Measurements from ENCODE around the gene WNT10A. TPM values are rescaled to one million over a fixed set of nuclear protein-coding genes. Genes with fewer than 3 reads are reported as not detected.

WNT10A gene
- total RNA-seq, 6 experiments from 2014 or later: not detected

- Mint-ChIP-seq H3K9me3 (no peaks in the 10 kb centered on the region), H3K27me3 (ENCODE audit: insufficient read depth) (peaks cover 62% of the 10 kb centered on the region), H3K36me3 (ENCODE audit: low read depth) (no peaks in the 10 kb centered on the region), H3K4me3 (no peak overlapping the region), H3K4me1 (ENCODE audit: low read depth) (peaks cover 16% of the 10 kb centered on the region), H3K27ac (no peak overlapping the region)
- no peak for DNase-seq
- TF ChIP-seq CTCF (IDR thresholded peaks at IDR 0.05): no peak
Measured at GRCh38 chr2:218855305-218856166, 25.1 kb upstream of the WNT10A start.

GRCh38 chr2:218856167-218856895 lies 24.3 kb upstream of the WNT10A start:
- Mint-ChIP-seq H3K4me3 (no peak overlapping the region), H3K27me3 (ENCODE audit: insufficient read depth) (peaks cover 64% of the 10 kb centered on the region), H3K27ac (no peak overlapping the region), H3K36me3 (ENCODE audit: low read depth) (no peaks in the 10 kb centered on the region), H3K9me3 (no peaks in the 10 kb centered on the region), H3K4me1 (ENCODE audit: low read depth) (peaks cover 16% of the 10 kb centered on the region)
- DNase-seq: no peak
- TF ChIP-seq CTCF (IDR thresholded peaks at IDR 0.05): no peak

- H3K4me1 Mint-ChIP-seq (ENCODE audit: low read depth): peaks cover 16% of the 10 kb centered on the region
- no peaks in the 10 kb centered on the region for H3K9me3 Mint-ChIP-seq
- H3K4me3 Mint-ChIP-seq: no peak overlapping the region
- no peak for DNase-seq
- no peaks in the 10 kb centered on the region for H3K36me3 Mint-ChIP-seq (ENCODE audit: low read depth)
- no peak for TF ChIP-seq CTCF (IDR thresholded peaks at IDR 0.05)
- no peak overlapping the region for H3K27ac Mint-ChIP-seq
- peaks cover 70% of the 10 kb centered on the region for H3K27me3 Mint-ChIP-seq (ENCODE audit: insufficient read depth)
Measured at GRCh38 chr2:218856896-218857243, 23.8 kb upstream of the WNT10A start.

- no peaks in the 10 kb centered on the region for H3K36me3 Mint-ChIP-seq (ENCODE audit: low read depth)
- H3K9me3 Mint-ChIP-seq: no peaks in the 10 kb centered on the region
- no peak for DNase-seq
- no peak overlapping the region for H3K27ac Mint-ChIP-seq
- H3K4me1 Mint-ChIP-seq (ENCODE audit: low read depth): peaks cover 16% of the 10 kb centered on the region
- no peak for TF ChIP-seq CTCF (IDR thresholded peaks at IDR 0.05)
- H3K27me3 Mint-ChIP-seq (ENCODE audit: insufficient read depth): peaks cover 71% of the 10 kb centered on the region
- H3K4me3 Mint-ChIP-seq: no peak overlapping the region
Measured at GRCh38 chr2:218857371-218858137, 23.1 kb upstream of the WNT10A start.

GRCh38 chr2:218858138-218858445 lies 22.6 kb upstream of the WNT10A start:
- no peak for DNase-seq
- H3K4me1 Mint-ChIP-seq (ENCODE audit: low read depth): peaks cover 14% of the 10 kb centered on the region
- H3K36me3 Mint-ChIP-seq (ENCODE audit: low read depth): no peaks in the 10 kb centered on the region
- H3K4me3 Mint-ChIP-seq: no peak overlapping the region
- H3K27ac Mint-ChIP-seq: no peak overlapping the region
- H3K27me3 Mint-ChIP-seq (ENCODE audit: insufficient read depth): peaks cover 73% of the 10 kb centered on the region
- no peak for TF ChIP-seq CTCF (IDR thresholded peaks at IDR 0.05)
- H3K9me3 Mint-ChIP-seq: no peaks in the 10 kb centered on the region
